ENCODE measurements around the gene ZNF780B.

ZNF780B gene

DNA sequence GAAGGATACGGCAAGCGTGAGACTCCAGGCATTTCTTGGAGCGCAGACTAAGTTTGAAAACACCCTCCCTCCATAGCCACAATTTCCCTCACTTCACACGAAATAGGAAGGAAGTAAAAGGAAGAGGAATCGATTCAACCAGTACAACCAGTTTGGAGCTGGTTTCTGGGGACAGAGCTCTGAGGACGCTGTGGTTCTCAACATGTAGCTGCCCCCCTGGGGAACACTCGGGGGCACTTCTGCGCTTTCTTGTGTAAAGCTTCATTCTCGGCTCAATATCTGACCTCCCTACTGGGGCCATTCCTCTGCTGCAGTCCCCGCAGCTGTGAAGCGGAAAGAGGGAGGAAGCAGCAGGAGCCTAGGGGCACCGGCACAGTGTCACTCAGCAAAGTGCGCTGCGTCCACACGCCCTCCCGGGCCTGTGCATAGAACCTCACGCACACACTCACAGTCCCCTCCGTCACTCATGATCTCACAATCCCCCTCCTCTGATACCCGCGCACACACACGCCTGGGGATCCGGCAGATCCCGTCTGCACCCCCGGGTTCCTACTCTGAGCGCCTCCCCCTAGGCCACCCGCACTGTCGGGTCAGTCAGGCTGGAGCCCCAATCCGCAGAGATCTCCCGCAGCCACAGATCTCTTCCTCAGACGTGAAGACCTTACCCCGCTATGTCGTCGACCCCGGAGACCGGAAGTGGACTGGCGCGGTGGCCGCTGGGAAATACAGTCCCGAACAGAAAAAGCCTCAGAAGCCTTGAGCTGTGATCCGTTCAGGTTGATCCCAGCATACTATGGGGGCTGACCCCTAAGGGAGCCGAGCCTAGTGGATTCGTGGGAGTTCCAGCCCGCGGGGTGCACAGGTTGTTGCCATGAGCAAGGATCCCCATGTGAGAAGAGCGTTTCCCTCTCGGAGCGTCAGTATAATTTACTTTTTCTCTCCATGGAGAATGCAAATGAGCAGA, 34.5 kb upstream of the ZNF780B start, which contains the start of gene ZNF780A:
Gene ZNF780A (minus strand): TSS at position 703 of the 964 bp plus-strand sequence. CDS start 6,190 bp downstream, outside the sequence.
- TF ChIP-seq RARB (CRISPR knock-in tag; IDR thresholded peaks at IDR 0.05) = no peak
- TF ChIP-seq BACH2 (CRISPR knock-in tag; IDR thresholded peaks at IDR 0.05; ENCODE audit: borderline replicate concordance) = no peak
- TF ChIP-seq GLIS3 (CRISPR knock-in tag; IDR thresholded peaks at IDR 0.05) = no peak
- TF ChIP-seq, protein P1, sequence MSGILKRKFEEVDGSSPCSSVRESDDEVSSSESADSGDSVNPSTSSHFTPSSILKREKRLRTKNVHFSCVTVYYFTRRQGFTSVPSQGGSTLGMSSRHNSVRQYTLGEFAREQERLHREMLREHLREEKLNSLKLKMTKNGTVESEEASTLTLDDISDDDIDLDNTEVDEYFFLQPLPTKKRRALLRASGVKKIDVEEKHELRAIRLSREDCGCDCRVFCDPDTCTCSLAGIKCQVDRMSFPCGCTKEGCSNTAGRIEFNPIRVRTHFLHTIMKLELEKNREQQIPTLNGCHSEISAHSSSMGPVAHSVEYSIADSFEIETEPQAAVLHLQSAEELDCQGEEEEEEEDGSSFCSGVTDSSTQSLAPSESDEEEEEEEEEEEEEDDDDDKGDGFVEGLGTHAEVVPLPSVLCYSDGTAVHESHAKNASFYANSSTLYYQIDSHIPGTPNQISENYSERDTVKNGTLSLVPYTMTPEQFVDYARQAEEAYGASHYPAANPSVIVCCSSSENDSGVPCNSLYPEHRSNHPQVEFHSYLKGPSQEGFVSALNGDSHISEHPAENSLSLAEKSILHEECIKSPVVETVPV (CRISPR knock-in tag; IDR thresholded peaks at IDR 0.05) = no peak
- TF ChIP-seq CSDC2 (CRISPR knock-in tag; IDR thresholded peaks at IDR 0.05) = no peak
- TF ChIP-seq, protein P2, sequence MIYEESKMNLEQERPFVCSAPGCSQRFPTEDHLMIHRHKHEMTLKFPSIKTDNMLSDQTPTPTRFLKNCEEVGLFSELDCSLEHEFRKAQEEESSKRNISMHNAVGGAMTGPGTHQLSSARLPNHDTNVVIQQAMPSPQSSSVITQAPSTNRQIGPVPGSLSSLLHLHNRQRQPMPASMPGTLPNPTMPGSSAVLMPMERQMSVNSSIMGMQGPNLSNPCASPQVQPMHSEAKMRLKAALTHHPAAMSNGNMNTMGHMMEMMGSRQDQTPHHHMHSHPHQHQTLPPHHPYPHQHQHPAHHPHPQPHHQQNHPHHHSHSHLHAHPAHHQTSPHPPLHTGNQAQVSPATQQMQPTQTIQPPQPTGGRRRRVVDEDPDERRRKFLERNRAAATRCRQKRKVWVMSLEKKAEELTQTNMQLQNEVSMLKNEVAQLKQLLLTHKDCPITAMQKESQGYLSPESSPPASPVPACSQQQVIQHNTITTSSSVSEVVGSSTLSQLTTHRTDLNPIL (CRISPR knock-in tag; IDR thresholded peaks at IDR 0.05; ENCODE audit: low read depth) = no peak
- TF ChIP-seq SNAI2 (CRISPR knock-in tag; IDR thresholded peaks at IDR 0.05) = no peak
- TF ChIP-seq ESRRG (CRISPR knock-in tag; IDR thresholded peaks at IDR 0.05) = no peak
- TF ChIP-seq ZFP30 (CRISPR knock-in tag; IDR thresholded peaks at IDR 0.05) = no peak
- no peak for TF ChIP-seq OSR1 (CRISPR knock-in tag; IDR thresholded peaks at IDR 0.05)
- TF ChIP-seq ARNTL (CRISPR knock-in tag; IDR thresholded peaks at IDR 0.05; ENCODE audit: borderline replicate concordance, low read depth) = no peak
- TF ChIP-seq, protein P3, sequence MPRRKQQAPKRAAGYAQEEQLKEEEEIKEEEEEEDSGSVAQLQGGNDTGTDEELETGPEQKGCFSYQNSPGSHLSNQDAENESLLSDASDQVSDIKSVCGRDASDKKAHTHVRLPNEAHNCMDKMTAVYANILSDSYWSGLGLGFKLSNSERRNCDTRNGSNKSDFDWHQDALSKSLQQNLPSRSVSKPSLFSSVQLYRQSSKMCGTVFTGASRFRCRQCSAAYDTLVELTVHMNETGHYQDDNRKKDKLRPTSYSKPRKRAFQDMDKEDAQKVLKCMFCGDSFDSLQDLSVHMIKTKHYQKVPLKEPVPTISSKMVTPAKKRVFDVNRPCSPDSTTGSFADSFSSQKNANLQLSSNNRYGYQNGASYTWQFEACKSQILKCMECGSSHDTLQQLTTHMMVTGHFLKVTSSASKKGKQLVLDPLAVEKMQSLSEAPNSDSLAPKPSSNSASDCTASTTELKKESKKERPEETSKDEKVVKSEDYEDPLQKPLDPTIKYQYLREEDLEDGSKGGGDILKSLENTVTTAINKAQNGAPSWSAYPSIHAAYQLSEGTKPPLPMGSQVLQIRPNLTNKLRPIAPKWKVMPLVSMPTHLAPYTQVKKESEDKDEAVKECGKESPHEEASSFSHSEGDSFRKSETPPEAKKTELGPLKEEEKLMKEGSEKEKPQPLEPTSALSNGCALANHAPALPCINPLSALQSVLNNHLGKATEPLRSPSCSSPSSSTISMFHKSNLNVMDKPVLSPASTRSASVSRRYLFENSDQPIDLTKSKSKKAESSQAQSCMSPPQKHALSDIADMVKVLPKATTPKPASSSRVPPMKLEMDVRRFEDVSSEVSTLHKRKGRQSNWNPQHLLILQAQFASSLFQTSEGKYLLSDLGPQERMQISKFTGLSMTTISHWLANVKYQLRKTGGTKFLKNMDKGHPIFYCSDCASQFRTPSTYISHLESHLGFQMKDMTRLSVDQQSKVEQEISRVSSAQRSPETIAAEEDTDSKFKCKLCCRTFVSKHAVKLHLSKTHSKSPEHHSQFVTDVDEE (CRISPR knock-in tag; IDR thresholded peaks at IDR 0.05) = no peak; the same call in 1 of the 2 replicates
- no peak for TF ChIP-seq PPARA (CRISPR knock-in tag; IDR thresholded peaks at IDR 0.05; ENCODE audit: borderline replicate concordance)
- no peak for TF ChIP-seq TCF4 (CRISPR knock-in tag; IDR thresholded peaks at IDR 0.05; ENCODE audit: borderline replicate concordance)
- no peak for TF ChIP-seq ZNF70 (CRISPR knock-in tag; IDR thresholded peaks at IDR 0.05)
- no peak for TF ChIP-seq ZNF565 (CRISPR knock-in tag; conservative IDR thresholded peaks at IDR 0.05; ENCODE audit: low read depth)
- no peak for TF ChIP-seq ZNF8 (CRISPR knock-in tag; IDR thresholded peaks at IDR 0.05)
- no peak for TF ChIP-seq ISL1 (CRISPR knock-in tag; IDR thresholded peaks at IDR 0.05)
- TF ChIP-seq, protein P4, sequence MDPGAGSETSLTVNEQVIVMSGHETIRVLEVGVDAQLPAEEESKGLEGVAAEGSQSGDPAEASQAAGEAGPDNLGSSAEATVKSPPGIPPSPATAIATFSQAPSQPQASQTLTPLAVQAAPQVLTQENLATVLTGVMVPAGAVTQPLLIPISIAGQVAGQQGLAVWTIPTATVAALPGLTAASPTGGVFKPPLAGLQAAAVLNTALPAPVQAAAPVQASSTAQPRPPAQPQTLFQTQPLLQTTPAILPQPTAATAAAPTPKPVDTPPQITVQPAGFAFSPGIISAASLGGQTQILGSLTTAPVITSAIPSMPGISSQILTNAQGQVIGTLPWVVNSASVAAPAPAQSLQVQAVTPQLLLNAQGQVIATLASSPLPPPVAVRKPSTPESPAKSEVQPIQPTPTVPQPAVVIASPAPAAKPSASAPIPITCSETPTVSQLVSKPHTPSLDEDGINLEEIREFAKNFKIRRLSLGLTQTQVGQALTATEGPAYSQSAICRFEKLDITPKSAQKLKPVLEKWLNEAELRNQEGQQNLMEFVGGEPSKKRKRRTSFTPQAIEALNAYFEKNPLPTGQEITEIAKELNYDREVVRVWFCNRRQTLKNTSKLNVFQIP (CRISPR knock-in tag; IDR thresholded peaks at IDR 0.05; ENCODE audit: borderline replicate concordance, low read depth) = no peak
- TF ChIP-seq, protein P5, sequence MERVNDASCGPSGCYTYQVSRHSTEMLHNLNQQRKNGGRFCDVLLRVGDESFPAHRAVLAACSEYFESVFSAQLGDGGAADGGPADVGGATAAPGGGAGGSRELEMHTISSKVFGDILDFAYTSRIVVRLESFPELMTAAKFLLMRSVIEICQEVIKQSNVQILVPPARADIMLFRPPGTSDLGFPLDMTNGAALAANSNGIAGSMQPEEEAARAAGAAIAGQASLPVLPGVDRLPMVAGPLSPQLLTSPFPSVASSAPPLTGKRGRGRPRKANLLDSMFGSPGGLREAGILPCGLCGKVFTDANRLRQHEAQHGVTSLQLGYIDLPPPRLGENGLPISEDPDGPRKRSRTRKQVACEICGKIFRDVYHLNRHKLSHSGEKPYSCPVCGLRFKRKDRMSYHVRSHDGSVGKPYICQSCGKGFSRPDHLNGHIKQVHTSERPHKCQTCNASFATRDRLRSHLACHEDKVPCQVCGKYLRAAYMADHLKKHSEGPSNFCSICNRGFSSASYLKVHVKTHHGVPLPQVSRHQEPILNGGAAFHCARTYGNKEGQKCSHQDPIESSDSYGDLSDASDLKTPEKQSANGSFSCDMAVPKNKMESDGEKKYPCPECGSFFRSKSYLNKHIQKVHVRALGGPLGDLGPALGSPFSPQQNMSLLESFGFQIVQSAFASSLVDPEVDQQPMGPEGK (CRISPR knock-in tag; IDR thresholded peaks at IDR 0.05; ENCODE audit: borderline replicate concordance) = no peak
- peak; percentile 97 for ATAC-seq

DNA sequence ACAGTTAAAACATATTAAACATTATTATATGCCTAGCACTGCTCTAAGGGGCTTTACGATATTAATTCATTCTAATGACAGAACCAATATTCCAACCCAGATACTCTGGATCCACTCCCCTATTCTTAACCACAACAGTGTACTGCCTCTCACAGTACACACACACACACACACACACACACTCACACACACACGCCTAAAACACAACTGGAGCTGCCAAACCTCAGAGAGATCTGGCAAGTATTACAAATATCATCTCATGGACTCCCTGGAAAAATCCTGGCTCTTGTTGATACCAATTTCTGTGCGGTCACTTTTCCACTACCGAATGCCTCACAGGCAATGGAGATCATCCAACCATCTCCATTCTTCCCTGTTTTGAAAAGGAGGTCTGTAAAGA, 33.4 kb upstream of the ZNF780B start:
- no peak for TF ChIP-seq CSDC2 (CRISPR knock-in tag; IDR thresholded peaks at IDR 0.05)
- TF ChIP-seq ARNTL (CRISPR knock-in tag; IDR thresholded peaks at IDR 0.05; ENCODE audit: borderline replicate concordance, low read depth) = no peak
- no peak for TF ChIP-seq ESRRG (CRISPR knock-in tag; IDR thresholded peaks at IDR 0.05)
- no peak for TF ChIP-seq ZFP3 (CRISPR knock-in tag; IDR thresholded peaks at IDR 0.05)
- ATAC-seq = no peak
